Osteocyte (in vitro differentiated cells): Measurements from ENCODE around the gene PRPF19. TPM values are rescaled to one million over a fixed set of nuclear protein-coding genes. Genes with fewer than 3 reads are reported as not detected.

Experiments used
- DNase-seq: peaks from one replicate; pipeline ENCODE4 v3.0.0; 2021; ENCODE audit warnings: mixed read lengths; ENCODE audit not compliant: unreplicated experiment; ENCODE audit errors: extremely low spot score
- H3K27ac Mint-ChIP-seq: one replicate; pipeline ENCODE4 v1.8.0; 2021; ENCODE audit warnings: mild to moderate bottlenecking, mixed read lengths; ENCODE audit not compliant: unreplicated experiment
- H3K27me3 Mint-ChIP-seq: one replicate; pipeline ENCODE4 v1.8.0; 2021; ENCODE audit warnings: mixed read lengths; ENCODE audit not compliant: unreplicated experiment
- H3K36me3 Mint-ChIP-seq: one replicate; pipeline ENCODE4 v1.8.0; 2021; ENCODE audit warnings: mixed read lengths; ENCODE audit not compliant: unreplicated experiment
- H3K4me1 Mint-ChIP-seq: one replicate; pipeline ENCODE4 v1.8.0; 2021; ENCODE audit warnings: mixed read lengths; ENCODE audit not compliant: unreplicated experiment
- H3K4me3 Mint-ChIP-seq: one replicate; pipeline ENCODE4 v1.8.0; 2021; ENCODE audit warnings: mild to moderate bottlenecking, moderate library complexity, mixed read lengths; ENCODE audit not compliant: unreplicated experiment
- H3K9me3 Mint-ChIP-seq: one replicate; pipeline ENCODE4 v1.8.0; 2021; ENCODE audit warnings: mixed read lengths; ENCODE audit not compliant: unreplicated experiment
- total RNA-seq: library from RNA; stranded (reverse); gene quantifications from 2 replicates; pipeline ENCODE4 v1.2.1, GENCODE V29; 2021
- TF ChIP-seq, protein P1 (sequence below): fragments of 200-600 bp; sonication (generic); IDR thresholded peaks from 2 replicates; pipeline ENCODE4 v1.5.0; 2021; ENCODE audit warnings: antibody characterized with exemption, mild to moderate bottlenecking, moderate library complexity

Gene PRPF19
- total RNA-seq, 1 donor from 2014 or later, result 78.0 TPM

DNA sequence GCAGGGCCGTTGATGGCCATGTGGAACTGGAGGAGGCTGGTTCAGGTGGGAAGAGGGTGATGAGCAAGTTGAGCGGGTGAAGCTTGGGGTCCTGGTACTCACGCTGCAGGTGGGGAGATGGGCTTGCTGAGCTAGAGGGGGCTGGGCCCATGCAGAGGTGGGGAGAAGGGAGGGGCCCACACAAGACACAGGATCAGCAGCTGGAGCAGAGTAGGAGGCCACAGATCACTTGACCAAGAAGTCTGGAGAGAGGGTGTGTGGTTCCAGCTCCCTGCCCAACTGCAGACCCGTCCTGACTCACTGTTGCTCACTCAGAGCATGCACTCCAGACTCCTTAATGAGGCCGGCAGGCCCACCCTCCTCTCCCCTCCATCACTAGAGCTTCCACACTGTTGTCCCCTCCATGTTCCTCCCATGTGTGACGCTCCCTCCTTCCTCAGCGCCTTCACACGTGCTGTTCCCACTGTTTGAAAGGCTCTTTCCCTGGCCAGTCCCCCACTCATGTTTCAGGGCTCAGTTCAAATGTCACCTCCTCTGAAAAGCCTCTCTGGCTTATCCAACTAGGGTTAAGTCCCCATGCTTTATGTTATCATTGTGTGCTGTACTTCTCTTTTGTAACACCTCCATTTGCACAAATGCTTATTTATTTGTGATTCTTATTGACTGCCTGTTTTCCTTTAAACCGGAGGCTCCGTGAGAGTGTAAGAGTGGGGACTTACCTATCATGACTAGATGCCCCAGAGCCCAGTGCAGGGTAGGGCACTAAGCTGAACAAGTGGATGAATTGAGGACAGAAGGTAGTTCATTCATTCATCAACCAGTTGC, 62.1 kb downstream of the PRPF19 start:
- H3K36me3 Mint-ChIP-seq, result peaks cover 12% of the 10 kb centered on the region
- H3K9me3 Mint-ChIP-seq, result no peaks in the 10 kb centered on the region
- H3K27ac Mint-ChIP-seq, result peak overlapping the region; percentile 14
- H3K27me3 Mint-ChIP-seq, result no peaks in the 10 kb centered on the region
- no peak for DNase-seq
- H3K4me1 Mint-ChIP-seq, result peaks cover 57% of the 10 kb centered on the region
- peak overlapping the region; percentile 84 for H3K4me3 Mint-ChIP-seq
- TF ChIP-seq, protein P1, sequence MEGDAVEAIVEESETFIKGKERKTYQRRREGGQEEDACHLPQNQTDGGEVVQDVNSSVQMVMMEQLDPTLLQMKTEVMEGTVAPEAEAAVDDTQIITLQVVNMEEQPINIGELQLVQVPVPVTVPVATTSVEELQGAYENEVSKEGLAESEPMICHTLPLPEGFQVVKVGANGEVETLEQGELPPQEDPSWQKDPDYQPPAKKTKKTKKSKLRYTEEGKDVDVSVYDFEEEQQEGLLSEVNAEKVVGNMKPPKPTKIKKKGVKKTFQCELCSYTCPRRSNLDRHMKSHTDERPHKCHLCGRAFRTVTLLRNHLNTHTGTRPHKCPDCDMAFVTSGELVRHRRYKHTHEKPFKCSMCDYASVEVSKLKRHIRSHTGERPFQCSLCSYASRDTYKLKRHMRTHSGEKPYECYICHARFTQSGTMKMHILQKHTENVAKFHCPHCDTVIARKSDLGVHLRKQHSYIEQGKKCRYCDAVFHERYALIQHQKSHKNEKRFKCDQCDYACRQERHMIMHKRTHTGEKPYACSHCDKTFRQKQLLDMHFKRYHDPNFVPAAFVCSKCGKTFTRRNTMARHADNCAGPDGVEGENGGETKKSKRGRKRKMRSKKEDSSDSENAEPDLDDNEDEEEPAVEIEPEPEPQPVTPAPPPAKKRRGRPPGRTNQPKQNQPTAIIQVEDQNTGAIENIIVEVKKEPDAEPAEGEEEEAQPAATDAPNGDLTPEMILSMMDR, result no peak

DNA sequence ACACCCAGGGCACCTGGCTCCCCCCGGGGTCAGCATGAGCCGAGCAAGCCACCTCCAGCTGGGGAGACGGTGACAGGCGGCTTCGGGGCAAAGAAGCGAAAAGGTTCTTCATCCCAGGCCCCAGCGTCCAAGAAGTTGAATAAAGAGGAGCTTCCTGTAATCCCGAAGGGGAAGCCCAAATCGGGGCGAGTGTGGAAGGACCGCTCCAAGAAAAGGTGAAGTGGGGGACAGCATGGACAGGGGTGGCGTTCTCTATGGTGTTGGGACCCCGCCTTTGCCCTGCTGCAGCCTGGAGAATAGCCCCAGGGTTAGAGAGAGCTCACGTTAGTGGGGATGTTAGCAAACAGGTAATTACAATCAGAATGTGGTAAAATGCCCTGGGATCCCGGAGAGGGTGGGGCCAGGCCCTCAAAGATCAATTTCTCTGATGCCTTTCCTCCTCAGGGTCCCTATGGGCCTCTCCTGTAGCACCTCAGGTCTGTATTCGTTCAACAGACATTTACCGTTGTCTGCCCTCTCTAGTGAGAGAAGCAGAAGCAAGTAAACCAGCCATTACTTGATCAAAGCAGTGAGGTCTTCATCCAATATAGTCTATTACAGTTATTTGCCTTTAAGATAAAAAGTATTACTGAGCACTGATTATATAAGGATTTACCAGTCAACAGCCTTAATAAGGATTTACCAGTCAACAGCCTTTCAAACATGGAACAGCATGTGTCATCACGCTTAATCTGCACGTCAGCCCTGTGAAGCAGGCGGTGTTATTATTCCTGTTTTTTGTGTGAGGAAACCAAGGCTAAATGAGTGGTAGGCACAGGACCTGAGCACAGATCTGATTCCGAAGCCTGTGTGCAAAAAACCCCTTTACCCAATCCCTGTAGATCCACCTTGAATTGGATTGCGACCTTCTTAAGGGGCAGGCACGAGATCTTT, 63.5 kb downstream of the PRPF19 start:
- Mint-ChIP-seq H3K4me1 (peaks cover 57% of the 10 kb centered on the region), H3K27me3 (no peaks in the 10 kb centered on the region), H3K4me3 (peak overlapping the region; percentile 84), H3K36me3 (peaks cover 6% of the 10 kb centered on the region), H3K27ac (peak overlapping the region; percentile 97), H3K9me3 (no peaks in the 10 kb centered on the region)
- TF ChIP-seq, protein P1, result no peak
- DNase-seq, result no peak

DNA sequence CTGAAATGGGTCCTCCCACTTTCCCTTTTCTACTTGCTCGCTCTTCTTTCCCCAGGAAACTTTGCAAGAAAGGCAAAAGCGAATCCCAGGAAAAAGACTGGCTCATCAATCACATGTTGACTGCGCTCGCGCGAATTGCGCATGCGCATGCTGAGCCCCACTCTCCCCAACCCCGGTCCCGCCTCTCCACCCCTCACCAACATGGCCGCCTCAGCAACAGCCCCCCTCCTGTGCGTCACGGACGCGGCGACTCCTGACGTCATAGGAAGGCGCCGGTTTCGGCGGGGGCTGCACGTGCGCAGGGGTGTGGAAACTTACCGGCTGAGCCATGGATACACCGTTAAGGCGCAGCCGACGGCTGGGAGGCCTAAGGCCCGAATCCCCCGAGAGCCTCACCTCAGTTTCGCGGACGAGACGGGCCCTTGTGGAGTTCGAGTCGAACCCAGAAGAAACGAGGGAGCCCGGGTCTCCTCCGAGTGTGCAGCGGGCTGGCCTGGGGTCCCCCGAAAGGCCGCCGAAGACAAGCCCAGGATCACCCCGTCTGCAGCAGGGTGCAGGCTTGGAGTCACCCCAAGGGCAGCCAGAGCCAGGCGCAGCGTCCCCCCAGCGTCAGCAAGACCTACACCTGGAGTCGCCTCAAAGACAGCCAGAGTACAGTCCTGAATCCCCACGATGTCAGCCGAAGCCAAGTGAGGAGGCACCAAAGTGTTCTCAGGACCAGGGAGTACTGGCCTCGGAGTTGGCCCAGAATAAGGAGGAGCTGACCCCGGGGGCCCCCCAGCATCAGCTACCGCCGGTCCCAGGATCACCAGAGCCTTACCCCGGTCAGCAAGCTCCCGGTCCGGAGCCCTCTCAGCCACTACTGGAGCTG, 64.4 kb downstream of the PRPF19 start, which contains the start of gene CCDC86:
CCDC86 (plus strand) TSS at position 317 of the 871 bp plus-strand sequence; CDS start at position 329, 12 bp downstream.
- Mint-ChIP-seq H3K36me3 (peaks cover 4% of the 10 kb centered on the region), H3K4me3 (peak within 1 kb of the TSS; percentile 84), H3K27me3 (peaks cover 3% of the 10 kb centered on the region), H3K27ac (peak within 1 kb of the TSS; percentile 97), H3K9me3 (no peaks in the 10 kb centered on the region), H3K4me1 (peaks cover 57% of the 10 kb centered on the region)
- peak; percentile 98 for DNase-seq
- TF ChIP-seq, protein P1, result no peak

Other genes with a start within 250 kb of the PRPF19 start
- gene MS4A8, start 207.0 kb downstream of the PRPF19 start, total RNA-seq, result not detected in 2 replicates
- not detected in 2 replicates for gene MS4A18, start 181.9 kb downstream of the PRPF19 start, total RNA-seq
- gene MS4A15, start 149.7 kb downstream of the PRPF19 start, total RNA-seq, result not detected in 2 replicates
- gene MS4A10, start 121.3 kb downstream of the PRPF19 start, total RNA-seq, result not detected in 2 replicates
- gene CCDC86, start 64.5 kb downstream of the PRPF19 start, total RNA-seq, result 25.9 and 27.4 TPM in 2 replicates
- 0.68 and 0.91 TPM in 2 replicates for gene PTGDR2, start 50.6 kb downstream of the PRPF19 start, total RNA-seq
- not detected in 2 replicates for gene ZP1, start 39.0 kb downstream of the PRPF19 start, total RNA-seq
- gene TMEM109, start 7.6 kb upstream of the PRPF19 start, total RNA-seq, result 144 and 152 TPM in 2 replicates
- 113 and 118 TPM in 2 replicates for gene TMEM132A, start 17.9 kb upstream of the PRPF19 start, total RNA-seq
- 11.6 and 14.6 TPM in 2 replicates for gene SLC15A3, start 45.6 kb upstream of the PRPF19 start, total RNA-seq
- gene CD6, start 65.1 kb upstream of the PRPF19 start, total RNA-seq, result not detected in 2 replicates
- not detected in 2 replicates for gene CD5, start 195.9 kb upstream of the PRPF19 start, total RNA-seq